ENCODE results near the gene HAND2.

The HAND2 gene

DNA sequence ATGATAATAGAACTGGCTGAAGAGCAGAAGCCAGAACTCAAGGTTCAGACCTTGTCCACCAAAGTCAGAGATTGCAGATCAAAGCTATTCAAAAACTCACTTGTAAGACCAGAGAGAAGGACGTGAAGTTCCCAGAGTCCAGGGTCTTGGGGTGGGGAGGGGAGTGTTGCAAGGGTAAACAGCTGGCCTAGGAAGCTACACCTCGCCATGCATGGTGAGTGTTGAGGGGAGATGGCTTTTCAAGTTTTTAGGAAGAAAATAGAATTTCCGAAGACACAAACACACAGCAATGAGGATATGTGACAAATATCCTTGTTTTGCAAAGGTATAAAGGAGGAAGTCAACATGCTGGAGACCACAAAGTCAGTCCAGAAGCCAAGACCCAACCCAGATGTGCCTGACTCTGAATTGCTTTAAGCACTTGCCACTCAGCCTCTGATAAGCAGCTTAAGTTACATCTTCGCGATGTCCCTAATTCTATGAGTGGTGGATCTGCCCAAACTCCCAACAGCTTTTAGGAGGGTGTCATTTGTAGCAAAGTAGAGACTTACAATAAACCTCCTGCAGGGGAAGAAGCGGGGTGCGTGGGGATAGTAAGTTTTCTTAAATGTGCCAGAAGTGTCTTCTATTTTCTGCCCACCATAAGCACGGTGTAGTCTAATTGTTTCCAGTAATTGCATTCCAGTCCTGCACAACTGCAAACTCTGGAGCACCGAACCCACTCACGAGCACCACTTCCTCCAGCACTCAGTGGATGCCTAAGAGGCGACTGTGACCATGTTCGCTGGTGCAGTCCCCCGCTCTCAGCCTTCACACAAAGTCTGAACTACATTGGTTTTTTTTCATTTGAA lies 26.5 kb downstream of the HAND2 start:
- no peak for DNase-seq (ENCODE audit: low read depth, low spot score)

DNA sequence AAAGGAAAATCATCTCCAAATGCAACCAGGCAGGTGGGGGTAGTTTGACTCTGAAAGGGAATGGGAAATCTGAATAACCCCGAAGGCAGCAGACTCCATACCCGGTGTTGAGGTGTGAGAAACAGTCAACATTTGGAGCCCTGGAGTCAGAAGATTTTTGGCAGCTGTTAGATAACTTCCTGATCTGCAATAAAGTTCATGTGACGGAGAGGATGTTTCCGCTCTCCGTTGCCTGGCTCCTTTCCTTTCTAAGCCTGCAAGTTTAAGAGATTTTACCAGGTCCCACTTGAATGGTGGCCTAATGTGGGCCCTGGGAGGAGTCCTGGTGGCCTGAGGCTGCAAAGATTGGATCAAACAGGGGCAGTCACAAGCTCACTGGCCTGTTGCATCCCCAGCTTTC lies 27.7 kb downstream of the HAND2 start:
- no peak for DNase-seq (ENCODE audit: low read depth, low spot score)

DNA sequence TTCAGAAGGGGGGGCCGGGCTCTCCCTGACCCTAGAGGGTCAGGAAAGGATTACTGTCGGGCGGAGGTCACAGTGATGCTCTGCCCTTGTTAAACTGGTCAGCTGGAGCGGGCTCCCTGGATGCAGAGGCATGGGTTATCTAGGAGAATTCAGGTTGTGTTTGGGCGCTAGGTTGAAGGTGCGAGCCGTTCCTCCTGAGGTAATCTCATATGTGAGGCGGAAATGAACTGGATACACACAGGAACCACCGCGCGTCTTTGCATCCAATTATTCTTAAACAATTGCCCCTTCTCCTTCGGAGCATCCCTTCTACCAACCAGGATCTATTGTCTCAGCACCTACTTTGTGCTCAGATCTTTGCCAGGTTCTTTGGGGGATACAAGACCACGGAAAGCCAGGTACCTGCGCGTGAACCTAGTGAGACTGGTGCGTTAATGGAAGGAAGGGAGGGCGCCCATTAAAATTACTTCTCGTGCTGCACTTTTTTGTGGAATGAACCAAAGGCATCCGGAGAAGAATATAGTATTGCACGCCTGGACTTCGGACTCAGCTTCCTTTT lies 28.4 kb downstream of the HAND2 start:
- no peak for DNase-seq (ENCODE audit: low read depth, low spot score)

DNA sequence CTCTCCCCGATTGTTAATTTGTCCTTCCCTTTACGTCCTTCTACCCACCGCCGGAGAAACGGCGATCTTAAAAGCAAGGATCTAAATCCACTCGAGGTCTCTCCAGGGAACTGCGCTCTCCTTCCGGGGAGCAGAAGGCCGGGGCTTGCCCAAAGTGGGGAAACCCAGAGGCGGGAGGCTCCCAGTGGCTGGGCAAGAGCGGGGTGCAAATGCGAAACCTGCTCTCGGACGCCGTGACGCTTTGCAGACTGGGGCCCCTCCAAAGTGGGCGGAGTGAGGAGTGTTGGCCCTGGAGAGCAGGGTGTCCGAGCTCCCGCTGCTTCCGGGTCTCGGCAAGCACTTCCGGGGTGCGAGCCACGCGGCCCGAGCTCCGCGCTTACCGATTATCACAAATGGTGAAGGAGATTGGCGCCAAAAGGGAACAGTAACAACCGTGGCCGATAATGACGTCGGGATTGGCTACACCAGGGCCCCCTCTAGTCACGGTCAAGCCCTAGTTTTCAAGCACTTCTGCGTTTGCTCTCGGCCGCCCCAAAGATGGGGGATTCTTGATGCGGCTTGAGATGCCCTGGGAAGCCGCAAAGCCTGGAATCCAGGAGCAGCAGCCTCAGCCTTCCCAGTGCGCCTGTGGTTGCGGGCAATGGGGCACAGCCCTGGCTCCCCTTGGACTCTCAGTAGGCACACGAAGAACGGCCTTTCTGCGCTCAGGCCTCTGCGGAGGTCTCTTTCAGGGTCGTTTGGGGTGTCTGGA lies 29.0 kb downstream of the HAND2 start:
- no peak for DNase-seq (ENCODE audit: low read depth, low spot score)

DNA sequence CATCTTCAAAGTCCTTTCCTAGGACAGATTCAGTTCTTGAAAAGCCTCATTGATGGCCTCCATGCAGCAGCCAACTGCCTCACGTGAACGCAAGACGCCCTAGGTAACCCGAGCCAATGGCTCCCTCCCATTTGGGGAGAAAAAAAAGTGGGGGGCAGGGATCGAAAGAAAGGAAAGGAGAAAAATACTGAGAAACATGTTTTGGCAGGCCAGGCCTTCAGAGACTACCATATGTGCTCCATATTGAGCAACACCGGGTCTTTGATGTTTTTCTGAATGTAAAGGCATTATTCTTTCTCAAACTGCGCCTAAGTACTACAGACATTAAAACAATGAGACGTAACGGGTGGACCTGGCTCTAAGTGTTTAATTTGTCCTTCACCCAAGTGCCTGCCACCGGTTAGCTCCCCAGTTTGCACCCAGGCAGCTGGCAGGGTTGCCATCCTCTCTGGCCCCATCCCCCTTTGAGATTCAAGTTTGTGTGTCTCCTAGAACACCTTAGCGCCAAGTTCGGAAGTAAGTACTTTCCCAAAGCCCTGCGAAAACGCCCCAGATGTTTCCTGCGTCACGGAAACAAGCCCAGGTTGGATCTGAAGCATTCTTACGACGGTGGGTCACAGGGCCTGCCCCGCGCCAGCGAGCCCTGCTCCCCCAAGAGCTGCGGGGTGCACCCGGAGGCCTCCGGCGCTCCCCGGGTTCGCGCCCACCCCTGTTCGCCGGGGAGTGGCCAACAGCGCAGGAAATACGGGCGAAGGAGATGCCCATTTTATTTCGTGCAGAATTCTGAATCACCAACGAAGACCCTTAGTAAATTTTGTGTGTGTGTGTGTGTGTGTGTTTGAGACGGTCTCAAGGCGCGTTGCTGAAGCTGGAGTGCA lies 30.1 kb downstream of the HAND2 start:
- DNase-seq (ENCODE audit: low read depth, low spot score) = no peak

DNA sequence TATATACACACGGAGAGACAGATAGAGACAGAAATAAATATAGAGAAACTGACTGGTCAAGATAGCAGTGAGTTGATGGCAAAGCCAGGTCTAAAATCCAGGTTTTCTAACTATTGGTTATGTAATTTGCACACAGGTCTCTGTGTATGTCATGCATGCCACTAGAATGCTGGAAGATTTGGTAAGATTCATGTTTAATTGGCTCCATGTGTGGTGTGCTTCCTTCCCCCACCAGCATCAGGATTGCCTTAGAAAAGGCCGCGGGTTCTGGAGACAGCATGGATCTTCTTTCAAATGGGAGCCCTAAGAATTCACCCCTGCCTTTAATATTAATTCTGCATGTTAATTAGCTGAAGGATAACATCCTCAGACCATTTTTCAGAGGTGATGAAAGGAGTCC lies 31.3 kb downstream of the HAND2 start:
- no peak for DNase-seq (ENCODE audit: low read depth, low spot score)

DNA sequence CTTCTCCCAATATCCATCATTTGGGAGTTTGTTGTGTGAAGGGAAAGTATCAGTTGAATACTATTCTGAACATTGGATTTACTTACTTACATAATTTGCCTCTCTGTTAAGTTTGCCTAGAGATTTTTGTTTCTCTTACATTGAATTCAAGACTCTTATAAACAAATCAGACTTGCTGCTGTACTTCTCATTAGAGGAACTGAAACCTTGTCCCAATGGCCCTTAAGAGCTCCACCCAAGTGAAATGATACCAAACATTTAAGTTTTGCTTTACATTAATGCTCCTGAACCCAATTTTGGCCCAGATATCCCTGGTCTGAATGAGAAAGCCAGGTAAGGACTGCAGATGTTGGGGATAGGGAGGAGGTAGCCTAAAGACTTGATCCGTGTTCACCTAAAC lies 32.0 kb downstream of the HAND2 start:
- DNase-seq (ENCODE audit: low read depth, low spot score) = no peak

- no peak for DNase-seq (ENCODE audit: low read depth, low spot score)
Observed at GRCh38 chr4:173494013-173494970, 35.7 kb downstream of the HAND2 start.

DNA sequence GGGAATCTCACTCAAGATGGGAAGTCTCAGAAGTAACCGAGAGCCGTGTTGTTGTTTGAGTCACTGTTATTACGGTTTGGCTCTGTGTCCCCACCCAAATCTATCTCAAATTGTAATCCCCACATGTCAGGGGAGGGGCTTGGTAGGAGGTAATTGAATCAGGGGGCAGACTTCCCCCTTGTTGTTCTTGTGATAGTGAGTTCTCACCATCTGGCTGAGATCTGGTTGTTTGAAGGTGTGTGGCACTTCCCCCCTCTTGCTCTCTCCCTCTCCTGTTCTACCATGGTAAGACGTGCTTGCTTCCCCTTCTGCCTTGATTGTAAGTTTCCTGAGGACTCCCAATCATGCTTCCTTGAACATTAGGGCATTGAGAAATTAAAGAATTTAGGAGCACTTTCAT lies 37.0 kb downstream of the HAND2 start:
- no peak for DNase-seq (ENCODE audit: low read depth, low spot score)

DNA sequence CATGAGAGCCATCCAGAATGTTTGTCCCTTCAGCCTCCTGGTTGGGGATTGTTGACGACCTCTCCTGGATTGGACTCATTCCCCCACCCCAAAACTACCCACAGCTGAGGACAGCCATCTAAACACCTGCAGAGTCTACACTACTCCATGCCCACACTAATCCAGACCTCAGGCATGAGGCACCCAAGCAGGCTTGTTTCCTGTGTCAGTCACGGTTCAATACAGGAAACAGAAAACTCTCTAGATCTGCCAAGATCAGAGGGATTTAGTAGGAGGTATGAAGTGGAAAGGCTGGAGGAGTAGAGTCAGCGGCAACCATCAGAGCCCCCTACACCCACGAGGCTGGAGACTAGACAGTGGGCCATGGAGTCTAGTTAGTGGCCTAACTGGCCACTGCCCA lies 37.7 kb downstream of the HAND2 start:
- DNase-seq (ENCODE audit: low read depth, low spot score) = no peak

GRCh38 chr4:173490817-173491528 lies 39.1 kb downstream of the HAND2 start:
- no peak for DNase-seq (ENCODE audit: low read depth, low spot score)

- no peak for DNase-seq (ENCODE audit: low read depth, low spot score)
Observed at GRCh38 chr4:173490256-173490655, 39.8 kb downstream of the HAND2 start.

DNA sequence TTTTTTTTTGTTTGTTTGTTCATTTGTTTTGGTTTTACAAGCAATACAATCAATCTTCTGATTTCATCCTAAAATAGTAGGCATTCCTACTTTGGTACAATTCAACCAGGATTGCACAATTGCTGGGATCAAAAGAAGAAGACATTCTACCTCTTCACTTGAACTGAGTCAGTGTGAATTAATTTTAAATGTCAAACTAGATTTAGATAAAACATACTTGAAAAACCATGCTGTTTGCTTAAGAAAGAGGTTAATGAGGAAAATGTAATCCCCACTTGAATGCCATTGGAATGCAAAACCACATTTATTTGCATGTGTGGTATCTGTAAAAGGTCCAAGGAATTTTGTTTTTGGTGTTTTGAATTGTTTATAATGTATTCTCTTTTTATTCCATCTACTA lies 40.5 kb downstream of the HAND2 start:
- no peak for DNase-seq (ENCODE audit: low read depth, low spot score)

DNA sequence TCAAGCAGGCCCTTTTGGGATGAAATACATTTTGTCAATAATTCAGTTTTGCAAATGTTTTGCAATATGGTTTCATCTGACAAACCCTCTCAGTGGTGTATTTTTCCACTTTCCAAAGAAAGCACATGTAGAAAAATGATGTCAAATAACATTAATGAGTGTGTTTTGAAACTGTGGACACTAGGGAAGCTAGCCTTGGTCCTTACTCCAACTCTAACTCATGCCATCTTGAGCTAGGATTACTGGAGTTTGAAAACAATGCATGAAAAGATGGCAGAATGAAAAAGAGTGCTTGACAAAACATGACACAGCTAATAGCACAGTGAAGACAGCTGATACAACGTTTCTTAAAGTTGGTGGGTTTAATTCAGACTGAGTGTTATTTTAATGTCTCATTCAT lies 41.4 kb downstream of the HAND2 start:
- no peak for DNase-seq (ENCODE audit: low read depth, low spot score)

GRCh38 chr4:173488074-173488473 lies 42.0 kb downstream of the HAND2 start:
- no peak for DNase-seq (ENCODE audit: low read depth, low spot score)

GRCh38 chr4:173486714-173487392 lies 43.2 kb downstream of the HAND2 start:
- no peak for DNase-seq (ENCODE audit: low read depth, low spot score)

DNA sequence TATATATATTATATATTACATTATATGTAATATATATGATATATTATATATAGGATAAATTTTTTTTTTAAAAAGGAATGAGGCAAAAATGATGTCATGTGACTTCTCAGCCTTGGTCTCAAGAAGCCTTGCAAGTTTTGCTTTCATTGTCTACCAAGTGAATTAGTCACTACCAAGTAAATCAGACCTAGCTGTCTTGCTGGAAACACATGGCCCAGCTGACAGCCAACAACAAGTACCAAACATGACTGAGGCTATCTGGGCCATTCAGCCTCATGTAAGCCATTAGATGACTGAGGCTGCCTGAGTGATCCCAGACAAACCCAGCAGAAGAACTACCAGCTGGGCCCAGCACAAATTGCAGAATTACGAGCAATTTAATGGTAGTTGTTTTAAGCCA lies 44.9 kb downstream of the HAND2 start:
- no peak for DNase-seq (ENCODE audit: low read depth, low spot score)

DNA sequence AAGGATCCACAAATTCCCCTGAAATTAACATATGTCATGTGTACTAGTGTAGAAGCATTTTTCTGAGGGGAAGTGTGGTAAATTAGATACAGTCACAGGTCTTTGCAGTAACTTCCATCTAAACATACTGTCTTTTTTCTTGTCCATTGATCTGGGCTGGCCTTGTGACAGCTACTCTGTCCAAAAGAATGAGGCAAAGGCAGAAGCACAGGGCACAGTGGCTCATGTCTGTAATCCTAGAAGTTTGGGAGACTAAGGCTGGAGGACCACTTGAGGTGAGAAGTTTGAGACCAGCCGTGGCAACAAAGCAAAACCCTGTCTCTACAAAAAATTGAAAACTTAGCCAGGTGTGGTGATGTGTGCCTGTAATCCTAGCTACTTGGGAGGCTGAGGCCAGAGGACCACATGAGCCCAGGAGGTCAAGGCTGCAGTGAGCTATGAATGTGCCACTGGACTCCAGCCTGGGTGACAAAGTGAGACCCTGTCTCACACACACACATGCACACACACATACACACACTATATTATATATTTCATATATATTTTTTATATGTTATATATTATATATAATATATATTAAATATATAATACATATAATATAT lies 47.6 kb downstream of the HAND2 start:
- DNase-seq (ENCODE audit: low read depth, low spot score) = no peak

GRCh38 chr4:173478913-173479283 lies 51.1 kb downstream of the HAND2 start:
- no peak for DNase-seq (ENCODE audit: low read depth, low spot score)
